RCC 7860 (cell line): ENCODE measurements around the gene TMEM87B.

Experiments used
- DNase-seq: peaks from one replicate; pipeline ENCODE4 v3.0.0-alpha.2; 2015; ENCODE audit warnings: low spot score
- FAIRE-seq: peaks from 2 replicates; lab custom pipeline; 2012; peaks lifted over from hg19 to GRCh38; lab: Jason Lieb, UNC

The TMEM87B gene, protein sequence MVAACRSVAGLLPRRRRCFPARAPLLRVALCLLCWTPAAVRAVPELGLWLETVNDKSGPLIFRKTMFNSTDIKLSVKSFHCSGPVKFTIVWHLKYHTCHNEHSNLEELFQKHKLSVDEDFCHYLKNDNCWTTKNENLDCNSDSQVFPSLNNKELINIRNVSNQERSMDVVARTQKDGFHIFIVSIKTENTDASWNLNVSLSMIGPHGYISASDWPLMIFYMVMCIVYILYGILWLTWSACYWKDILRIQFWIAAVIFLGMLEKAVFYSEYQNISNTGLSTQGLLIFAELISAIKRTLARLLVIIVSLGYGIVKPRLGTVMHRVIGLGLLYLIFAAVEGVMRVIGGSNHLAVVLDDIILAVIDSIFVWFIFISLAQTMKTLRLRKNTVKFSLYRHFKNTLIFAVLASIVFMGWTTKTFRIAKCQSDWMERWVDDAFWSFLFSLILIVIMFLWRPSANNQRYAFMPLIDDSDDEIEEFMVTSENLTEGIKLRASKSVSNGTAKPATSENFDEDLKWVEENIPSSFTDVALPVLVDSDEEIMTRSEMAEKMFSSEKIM

DNA sequence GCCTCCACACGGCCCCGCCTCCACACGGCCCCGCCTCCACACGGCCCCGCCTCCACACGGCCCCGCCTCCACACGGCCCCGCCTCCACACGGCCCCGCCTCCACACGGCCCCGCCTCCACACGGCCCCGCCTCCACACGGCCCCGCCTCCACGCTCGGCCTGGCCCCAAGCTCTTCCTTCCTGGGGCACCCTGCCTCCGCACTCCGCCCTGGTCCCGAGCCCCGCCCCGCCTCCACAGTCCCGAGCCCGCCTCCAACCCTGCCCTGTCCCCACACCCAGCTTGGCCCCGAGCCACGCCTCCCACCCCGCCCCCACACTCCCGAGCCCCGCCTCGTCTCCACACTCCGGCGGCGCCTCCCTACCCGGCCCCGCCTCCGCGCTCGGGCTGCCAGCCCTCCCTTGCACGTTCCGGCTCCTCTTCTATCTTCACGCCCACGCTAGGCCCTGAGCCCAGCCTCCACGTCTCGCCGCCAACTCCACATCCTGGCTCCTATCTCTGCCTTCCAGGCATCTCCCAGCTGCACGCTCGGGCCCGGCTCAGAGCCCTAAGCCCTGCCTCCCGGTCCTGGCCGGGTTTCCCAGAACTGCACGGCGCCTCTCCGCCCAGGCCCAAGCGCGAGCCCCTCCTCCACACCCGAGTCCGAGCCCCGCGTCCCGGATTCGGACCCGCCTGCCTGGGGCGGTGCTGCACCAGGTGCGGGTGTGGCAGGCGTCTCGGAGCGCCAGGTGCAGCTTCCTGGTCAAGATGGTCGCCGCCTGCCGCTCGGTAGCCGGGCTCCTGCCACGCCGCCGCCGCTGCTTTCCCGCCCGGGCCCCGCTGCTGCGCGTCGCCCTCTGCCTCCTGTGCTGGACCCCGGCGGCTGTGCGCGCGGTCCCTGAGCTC is at the start of gene TMEM87B:
Gene TMEM87B, plus strand, starts transcription at position 423 of the 883 bp plus-strand sequence. Its CDS starts 323 bp downstream, at position 746.
- FAIRE-seq: no peak
- peak; percentile 93 for DNase-seq

DNA sequence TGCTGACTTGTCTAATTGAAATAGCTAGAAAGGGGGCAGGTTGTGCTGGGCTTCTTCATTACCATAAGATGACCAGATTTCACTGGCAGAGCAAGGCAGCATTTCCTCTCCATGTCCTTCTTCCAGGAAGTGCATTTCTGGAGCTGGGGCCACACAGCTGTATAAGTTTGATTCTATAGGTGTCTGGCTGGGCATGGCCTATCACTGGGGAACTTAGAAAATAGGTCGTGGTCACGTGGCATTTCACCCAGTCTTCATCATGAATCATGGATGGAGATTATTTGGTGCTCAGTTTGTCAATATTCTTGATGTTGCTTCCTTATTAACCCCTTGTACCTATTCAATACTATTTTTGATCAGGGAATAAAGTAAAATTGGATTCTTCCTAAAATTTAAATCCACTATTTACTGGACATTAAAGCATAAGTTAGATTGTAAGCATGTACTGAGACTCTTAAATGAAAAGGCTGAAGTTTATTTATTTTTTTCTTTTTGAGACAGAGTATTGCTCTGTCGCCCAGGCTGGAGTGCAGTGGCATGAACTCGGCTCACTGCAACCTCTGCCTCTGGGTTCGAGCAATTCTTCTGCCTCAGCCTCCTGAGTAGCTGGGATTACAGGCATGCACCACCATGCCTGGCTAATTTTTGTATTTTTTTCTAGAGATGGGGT is 49.5 kb upstream of the TMEM87B start:
- FAIRE-seq (no peak), DNase-seq (no peak)

DNA sequence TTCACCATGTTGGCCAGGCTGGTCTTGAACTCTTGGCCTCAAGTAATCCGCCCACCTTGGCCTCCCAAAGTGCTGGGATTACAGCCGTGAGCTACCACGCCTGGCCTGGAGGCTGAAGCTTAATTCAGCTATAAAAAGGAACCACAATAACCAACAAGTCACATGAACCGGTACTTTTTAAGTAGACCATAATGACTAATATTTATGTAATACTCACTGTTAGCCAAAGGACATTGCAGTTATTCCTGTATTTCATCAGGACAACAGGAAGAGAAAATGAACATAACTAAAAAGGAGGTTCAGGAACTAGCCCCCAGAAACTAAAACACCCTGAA is 49.0 kb upstream of the TMEM87B start:
- peak; percentile 48 for DNase-seq
- FAIRE-seq: no peak

DNA sequence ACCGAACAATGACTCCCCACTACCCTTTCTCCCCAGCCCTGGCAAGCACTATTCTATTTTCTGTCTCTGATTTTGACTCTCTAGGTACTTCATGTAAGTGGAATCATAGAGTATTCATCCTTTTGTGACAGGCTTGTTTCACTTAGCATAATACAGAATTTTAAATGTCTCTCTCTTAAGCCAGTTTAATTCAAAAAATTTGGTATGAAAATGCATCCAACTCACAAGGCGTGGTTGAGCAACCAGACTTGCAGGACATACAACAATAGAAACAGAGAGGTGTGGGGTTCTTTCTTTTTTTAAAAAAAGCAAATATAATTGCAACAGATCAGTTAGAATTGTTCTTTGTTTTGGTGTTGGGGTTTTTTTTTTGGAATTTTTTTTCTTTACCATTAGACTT is 47.6 kb upstream of the TMEM87B start:
- DNase-seq: no peak
- no peak for FAIRE-seq

DNA sequence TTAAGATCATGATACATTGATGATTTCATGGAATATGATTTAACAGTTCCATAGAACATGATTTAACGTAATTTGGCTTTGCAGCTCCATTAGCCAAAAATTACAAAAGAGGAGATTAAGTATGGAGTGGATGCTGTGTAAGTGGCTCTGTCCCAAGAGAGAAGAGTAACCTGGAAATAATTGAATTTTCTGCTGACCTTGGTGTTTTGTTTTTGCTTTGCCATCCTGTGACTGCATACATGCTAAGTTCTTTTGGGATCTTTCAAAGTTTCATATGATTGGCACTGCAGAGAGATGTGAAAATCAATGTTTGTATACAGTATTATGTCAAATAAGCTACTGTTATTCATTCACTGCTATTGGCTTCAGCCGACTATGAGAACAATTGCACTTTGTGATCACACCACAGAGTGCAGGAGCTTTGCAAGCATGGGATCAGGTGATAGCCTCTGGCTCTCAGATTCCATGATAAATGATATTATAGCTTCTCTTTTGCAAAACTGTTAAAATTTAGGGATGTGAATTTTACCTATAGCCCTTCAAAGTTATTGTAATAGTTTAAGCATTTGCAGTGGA is 46.1 kb upstream of the TMEM87B start:
- DNase-seq (no peak), FAIRE-seq (no peak)

DNA sequence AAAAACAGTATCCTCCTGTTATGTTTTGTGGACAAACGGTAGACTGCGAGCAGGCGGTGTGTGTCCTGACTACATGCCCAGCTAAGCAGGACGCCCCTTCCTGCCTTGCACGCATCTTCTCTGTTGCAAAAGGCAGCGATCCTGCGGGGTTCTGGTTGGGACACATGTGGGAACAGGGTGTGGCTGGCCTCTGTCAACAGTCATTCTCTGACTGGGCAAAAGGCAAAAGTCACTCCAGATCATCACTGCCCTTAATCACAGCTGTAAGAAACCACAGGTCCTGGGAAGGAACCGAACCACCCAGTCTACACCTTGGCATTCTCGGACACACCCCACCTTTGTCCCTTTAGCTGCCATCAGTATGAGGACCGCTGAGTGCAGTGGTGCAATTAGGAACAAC is 44.3 kb upstream of the TMEM87B start:
- FAIRE-seq: no peak
- no peak for DNase-seq

DNA sequence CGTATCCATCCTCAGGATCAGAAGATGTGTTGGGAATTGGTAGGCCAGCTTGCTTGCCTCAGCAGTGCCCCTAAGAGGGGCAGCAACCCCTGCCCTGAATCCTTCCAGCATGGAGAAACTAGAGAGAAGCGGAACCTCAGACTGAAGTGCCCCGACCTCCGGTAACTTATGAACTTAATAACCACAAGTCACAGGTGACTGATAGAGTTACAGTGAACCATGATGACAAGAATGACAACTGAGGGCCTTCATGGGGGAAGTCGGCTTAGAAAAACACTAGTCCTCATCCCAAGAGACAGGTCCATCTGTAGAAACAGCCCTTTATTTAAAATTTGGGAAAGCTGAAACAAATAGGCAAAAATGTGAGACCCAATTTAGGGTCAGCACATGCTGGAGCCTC is 42.5 kb upstream of the TMEM87B start:
- no peak for DNase-seq
- no peak for FAIRE-seq

DNA sequence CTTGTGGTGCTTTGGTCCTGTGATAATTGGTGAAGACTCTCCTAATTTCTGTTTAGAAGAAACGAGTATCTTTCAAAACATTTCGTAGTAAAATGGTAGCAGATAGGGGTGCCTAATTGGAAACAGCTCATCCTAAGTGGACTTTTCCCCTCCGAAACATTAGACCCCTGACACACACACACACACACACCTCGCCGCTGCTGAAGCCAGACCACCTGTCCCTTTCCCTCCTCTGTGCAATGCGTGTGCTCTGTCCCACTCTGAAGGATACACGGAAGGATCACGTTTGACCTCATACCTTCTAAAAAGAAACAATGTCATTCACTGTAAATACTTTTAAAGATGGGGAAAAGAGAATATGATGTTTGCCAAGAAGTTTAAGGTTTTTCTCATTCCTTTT is 36.2 kb upstream of the TMEM87B start:
- no peak for FAIRE-seq

DNA sequence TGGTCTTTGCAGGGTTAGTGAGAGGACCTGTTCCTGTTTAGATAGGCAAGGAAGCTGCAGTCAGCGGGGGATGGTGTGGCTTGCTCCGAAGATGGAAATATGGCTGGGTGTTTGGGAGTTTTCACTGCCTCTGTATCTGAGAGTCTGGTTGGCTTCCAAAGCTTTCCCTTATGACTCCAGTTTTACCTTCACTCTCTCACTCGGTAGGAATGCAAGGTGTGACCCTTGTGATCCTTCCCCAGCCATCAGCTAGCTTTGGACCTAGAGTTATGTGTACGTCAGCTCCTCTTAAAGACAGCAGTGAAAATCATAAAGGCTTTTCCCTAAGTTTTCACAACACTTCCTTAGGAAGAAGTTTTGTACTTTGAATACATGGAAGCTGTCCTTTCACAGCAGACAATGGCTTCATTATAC is 35.5 kb upstream of the TMEM87B start:
- no peak for DNase-seq
- FAIRE-seq: no peak

More for the DNA sequence above, 36.2 kb upstream of the TMEM87B start:
- DNase-seq: no peak

DNA sequence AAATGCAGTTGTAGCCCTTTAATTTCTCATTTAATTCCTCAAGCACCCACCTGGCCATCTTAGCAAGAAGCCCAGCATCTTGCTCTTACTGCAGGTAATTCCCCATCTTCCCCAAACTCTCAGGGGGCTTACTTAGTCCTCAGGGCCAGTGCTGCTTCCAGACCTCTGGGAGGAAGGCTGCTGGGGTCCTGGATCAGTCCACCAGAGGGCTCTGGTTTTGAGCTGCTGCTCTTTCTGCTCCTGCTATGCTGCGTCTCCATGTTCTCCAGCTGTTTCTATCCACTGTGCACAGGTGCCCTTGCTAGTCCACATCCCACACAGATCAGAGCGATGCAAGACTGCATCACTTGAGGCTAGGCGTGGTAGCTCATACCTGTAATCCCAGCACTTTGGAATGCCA is 34.5 kb upstream of the TMEM87B start:
- FAIRE-seq (no peak), DNase-seq (no peak)

DNA sequence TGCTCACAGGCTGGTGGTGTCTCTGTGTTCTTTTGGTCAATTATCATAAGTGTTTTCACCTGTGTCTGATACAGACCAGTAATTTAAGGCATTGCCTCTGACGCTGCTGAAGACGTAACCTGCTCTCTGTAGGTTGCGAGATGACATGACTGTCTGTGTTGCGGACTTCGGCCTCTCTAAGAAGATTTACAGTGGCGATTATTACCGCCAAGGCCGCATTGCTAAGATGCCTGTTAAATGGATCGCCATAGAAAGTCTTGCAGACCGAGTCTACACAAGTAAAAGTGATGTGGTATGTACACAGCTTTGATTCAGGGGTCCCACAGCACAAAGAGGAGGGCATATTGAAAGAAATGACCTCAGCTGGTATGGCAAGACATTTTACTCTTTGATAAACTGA is 33.8 kb upstream of the TMEM87B start:
- FAIRE-seq (no peak), DNase-seq (no peak)

DNA sequence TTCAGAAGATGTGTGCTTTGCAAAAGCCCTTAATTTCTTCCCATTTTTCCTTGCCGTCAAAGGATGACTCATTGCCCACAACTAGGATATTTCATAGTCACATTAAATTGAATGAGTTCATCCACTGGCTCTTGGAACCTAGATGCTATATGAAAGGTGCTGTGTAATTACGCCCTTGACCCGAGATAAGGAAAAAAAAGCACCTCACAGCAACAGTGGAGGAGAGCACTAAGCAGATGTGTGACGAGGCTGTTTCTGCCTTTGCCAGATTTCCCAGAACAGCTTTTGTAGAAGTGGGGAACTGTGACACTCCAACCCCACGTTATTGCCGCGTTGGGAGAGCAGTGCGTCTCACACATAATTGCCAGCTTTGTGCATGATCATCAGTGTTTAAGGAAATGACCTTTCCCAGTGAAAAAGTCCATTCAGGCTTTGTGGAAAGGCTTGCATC is 33.3 kb upstream of the TMEM87B start:
- peak; percentile 34 for FAIRE-seq
- peak; percentile 65 for DNase-seq

DNA sequence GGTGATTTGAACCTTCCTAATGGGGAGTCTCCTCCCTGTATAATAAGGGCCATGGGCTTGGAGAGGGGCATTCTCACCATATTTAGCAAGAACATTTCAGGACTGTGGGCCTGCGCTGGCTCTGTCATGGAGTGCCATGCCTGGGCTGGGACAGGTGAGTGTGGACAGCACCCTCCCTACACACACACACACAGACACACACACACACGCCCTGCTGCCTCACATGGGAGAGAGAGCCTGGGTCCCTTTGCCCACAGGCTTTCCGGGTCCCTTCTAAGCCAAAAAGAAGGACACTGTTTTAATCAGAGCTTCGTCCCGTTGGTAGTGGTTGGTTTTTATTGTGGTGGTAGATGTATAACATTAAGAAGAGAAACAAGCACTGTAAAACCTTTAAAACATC is 31.4 kb upstream of the TMEM87B start:
- no peak for FAIRE-seq
- no peak for DNase-seq

DNA sequence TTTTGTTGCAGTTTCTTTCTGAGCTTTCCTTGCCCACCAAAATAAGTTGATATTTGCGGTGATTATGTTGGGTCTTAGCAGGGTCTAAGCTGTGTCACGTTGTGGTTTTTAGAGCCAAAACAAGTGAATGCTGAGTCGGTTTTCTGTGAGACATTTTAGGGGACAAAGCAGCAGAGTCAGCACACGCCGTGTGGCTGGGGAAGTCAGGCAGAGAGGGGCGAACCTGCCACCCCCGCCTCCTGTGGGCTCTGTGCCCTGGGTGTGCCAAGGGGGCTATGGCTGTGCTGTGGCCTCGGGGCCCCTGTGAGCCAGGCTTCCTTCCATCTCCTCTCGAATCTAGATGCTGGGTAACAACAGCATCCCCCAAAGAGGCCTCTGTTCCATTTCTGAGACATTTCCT is 30.8 kb upstream of the TMEM87B start:
- no peak for FAIRE-seq
- no peak for DNase-seq

DNA sequence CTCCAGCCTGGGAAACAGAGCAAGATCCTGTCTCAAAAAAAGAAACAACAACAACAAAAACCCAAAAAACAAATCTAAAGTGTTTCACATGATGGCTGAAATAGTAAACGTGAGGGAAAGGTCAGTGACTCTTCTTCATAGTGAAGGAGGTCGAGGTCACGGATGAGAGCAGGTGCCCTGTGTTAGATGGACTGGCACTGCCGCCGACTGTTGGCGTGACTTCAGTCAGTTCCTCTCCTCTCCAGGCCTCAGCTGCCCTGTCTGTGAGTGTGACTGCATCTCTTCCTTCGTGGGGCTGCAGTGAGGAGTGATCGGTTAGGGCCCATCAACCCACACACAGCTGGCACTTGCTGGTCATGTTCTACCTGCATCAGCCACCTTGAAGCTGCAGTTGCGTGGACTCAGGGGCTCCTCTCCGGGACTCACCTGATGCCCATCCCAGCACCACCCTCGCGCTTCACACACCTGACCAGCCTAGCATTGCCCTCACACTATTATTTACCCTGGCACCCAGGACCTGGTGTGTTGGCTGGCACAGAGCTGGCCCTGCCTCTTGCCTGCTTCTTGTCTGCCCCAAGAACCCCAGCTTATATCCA is 30.1 kb upstream of the TMEM87B start:
- no peak for DNase-seq
- no peak for FAIRE-seq

DNA sequence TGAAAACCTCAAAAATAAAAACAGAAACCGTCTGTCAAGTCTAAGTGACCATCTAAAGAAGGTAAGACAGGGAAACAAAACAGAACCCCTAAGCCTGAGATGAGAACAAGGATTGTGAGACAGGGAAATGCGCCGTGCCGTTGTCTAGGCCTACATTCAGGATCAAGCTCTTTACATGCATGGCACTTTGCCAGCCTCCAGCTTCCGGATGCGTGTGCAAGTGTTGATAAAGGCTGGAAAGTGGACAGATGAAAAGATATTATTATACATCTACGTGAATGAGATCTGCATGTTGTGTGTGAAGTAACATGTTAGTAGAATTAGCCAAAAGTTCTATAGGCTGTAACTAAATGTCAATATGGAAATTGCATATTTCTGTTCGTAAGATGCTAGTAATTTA is 28.6 kb upstream of the TMEM87B start:
- FAIRE-seq (no peak), DNase-seq (no peak)

DNA sequence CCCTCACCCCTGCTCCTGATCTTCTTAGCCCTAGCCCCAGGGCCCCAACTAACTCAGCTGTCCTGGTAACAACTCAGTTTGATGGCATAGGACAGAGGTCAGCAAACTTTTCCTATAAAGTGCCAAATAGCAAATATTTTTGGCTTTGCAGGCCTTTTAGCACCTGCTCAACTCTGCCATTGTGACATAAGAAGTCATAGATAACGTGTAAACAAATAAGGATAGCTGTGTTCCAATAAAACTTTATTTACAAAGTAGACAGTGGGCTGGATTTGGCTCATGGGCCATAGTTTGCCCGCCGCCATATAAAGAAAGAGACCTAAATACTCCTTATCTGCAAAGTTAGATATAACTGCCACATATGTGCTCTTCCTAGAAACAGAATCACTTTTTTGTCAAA is 27.3 kb upstream of the TMEM87B start:
- DNase-seq: no peak
- FAIRE-seq: no peak

DNA sequence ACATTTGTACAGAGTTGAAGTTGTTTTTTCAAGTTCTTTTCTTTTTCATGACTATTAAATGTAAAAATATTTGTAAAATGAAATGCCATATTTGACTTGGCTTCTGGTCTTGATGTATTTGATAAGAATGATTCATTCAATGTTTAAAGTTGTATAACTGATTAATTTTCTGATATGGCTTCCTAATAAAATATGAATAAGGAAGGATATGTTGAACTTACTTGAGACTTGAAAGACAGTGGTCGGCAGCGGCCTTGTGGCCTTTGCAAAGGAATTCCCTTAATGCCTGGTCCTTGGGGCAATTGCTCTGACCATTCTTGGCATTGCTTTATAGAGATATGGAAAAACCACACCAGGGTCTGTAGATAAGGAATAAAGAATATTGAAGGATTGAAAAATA is 25.9 kb upstream of the TMEM87B start:
- FAIRE-seq (no peak), DNase-seq (no peak)

DNA sequence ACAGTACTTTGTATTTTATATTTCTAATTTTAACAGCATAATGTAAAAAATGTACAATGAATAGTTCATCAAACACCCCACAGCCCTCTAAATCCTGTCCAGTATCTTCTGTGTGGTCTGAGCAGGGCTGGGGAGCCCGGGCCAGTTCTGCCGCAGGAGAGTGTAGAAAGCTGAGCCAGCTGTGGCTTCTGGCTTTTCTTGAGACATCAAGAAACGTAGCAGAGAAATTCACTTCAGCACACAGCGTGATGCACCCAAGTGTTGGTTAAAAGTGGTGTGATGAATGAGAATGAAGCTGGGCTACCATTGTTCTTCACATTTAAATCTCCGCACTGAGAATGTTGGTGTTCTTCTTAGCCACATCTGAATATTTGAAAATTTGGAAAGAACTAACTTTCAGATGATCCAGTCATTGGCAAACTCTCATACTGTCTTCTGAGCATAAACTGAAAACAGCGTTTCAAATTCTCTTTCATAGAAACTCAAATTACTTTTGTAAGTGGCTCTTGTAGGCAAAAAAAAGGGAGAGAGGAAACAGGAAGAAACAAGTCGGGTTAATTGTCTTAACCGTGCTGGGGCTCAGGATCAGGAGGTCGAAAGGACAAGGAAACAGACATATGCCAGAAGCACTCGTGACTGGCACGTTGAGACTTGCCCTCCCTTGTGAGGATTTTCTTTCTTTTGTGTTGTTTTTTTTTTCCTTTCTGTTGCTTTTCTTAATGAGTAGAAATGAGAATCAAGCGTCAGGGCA is 23.4 kb upstream of the TMEM87B start:
- FAIRE-seq: no peak
- no peak for DNase-seq

DNA sequence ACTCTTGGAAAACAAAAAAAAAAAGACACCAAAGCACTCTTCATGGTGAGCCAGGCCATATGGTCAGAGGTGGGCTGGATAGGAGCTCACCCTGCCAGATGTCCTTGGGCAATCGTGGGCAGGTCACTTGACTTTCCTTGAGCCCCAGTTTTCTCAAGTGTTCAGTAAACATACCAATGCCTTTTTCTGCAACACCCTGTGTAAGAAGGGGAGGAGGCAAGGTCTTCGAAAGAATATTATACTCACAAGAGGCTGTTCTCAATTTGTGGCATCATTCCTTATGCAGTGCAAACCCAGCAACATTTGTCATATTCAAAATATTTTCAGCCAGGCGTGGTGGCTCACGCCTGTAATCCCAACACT is 22.9 kb upstream of the TMEM87B start:
- no peak for DNase-seq
- FAIRE-seq: no peak
